NCI-H2081 treated with DMSO at 0.1 percent for 48 hours (cell line): Measurements from ENCODE around the gene GALNT1.
A peak's percentile ranks its signal among the peaks of the same experiment; 100 is the strongest.

Experiments used
- DNase-seq: peaks from one replicate; lab custom pipeline; 2025; lab: John Stamatoyannopoulos, UW

GALNT1 gene

DNA sequence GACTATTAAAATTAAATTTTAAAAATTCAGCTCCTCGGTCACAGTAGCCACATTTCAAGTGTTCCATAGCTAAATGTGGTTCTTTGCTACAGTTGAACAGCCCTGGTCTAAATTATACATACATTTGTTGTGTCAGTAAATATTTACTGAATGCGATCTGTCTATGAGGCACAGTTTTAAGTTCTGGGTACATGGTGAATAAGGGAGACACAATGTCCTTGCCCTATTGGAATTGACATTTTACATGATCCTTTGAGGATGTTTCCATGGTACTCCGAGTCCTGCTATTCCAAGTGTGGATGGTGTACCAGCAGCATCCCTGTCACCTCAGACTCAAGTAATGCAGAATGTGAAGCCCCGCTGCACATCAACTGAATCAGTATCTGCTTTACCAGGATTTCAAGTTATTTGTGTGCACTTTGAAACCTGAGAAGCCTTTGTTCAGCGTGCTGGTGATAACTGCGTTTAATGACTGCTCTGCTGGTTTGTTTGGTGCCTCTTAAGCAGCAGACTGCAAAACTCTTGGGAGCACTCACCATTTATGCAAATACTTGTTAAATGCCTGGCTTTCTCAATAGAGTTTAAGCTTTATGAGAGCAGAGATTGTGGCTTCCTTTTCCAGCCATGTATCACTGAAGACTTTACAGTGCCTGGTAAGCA lies 1.5 kb downstream of the GALNT1 start:
- DNase-seq: no peak

GRCh38 chr18:35584735-35585134 lies 3.2 kb downstream of the GALNT1 start:
- no peak for DNase-seq

GRCh38 chr18:35585608-35586007 lies 4.1 kb downstream of the GALNT1 start:
- DNase-seq: no peak

DNA sequence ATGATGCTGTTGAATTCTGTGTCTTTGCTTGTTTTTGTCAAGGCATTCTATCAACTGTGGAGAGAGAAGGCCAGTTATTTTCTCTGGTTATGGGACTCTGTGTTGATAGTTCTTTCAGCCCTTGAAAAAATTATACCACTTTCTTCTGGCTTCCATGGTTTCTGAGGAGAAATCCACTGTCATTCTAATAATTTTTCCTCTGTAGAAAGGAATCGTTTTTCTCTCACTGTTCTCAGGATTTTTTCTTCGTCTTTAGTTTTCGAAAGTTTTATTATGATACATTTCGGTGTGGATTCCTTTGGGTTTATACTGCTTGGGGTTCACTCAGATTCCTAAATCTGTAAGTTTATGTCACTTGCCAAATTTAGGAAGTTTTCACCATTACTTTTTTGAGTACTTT lies 6.6 kb downstream of the GALNT1 start:
- no peak for DNase-seq

DNA sequence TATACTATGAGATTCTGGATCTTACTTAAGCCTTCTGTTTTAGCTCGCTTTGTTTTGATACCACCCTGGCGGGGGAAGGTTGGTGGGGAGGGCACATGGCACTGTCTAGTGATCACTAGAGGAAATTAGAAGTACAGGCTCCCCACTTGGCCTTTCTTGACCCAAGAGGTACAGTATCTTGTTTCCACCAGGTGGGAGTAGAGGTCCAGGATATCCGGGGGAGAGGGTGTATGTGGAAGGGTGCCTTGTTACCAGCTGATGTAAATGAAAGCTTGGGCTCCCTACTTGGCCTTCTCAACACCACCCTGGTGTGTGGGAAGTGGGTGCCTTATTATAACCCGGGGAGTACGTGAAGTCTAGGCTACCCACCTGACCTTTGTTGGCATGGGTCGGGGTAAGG lies 7.5 kb downstream of the GALNT1 start:
- no peak for DNase-seq

DNA sequence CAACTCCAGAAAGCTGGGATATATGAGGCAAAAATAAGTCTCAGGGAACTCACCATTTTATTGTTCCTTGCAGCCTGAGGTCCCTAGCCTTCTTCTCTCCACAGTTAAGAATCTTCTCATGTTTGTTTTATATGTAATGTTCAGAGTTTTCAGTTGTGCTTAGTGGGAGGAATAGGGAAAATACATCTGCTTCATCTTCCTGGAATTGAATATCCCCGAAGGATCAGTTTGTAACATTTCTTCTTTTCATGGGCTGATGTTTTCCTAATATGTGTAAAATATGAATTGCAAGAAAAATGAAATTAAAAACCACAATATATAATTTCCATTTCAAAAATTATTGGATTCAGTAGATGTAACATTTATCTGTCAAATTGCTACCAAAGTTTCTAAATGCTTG lies 8.0 kb downstream of the GALNT1 start:
- DNase-seq: no peak

- DNase-seq: no peak
Observed at GRCh38 chr18:35590935-35591334, 9.4 kb downstream of the GALNT1 start.

DNA sequence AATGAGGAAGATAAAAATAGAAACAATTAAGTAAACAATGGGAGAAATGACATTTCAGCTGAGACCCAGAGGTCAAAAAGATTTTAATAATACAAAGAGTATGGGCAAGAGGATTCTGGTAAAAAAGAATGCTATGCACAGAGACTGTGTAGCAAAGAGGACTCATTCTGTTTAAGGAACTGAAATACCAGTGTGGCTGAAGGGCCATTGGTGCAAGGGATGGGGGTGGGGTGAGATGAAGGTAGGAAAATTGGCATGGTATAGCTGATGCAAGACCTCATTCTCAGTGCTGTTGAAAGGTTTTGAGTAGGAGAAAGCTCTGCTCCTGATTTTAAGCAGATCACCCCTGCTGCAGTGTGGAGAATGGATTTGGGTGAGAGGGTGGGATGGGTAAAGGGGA lies 10.8 kb downstream of the GALNT1 start:
- no peak for DNase-seq

GRCh38 chr18:35593859-35594258 lies 12.3 kb downstream of the GALNT1 start:
- DNase-seq: no peak

GRCh38 chr18:35597758-35598157 lies 16.2 kb downstream of the GALNT1 start:
- no peak for DNase-seq

GRCh38 chr18:35602193-35602820 lies 20.8 kb downstream of the GALNT1 start:
- no peak for DNase-seq

- DNase-seq: no peak
Observed at GRCh38 chr18:35603008-35603407, 21.5 kb downstream of the GALNT1 start.

GRCh38 chr18:35603528-35603927 lies 22.0 kb downstream of the GALNT1 start:
- no peak for DNase-seq

GRCh38 chr18:35604369-35604768 lies 22.8 kb downstream of the GALNT1 start:
- DNase-seq: no peak

DNA sequence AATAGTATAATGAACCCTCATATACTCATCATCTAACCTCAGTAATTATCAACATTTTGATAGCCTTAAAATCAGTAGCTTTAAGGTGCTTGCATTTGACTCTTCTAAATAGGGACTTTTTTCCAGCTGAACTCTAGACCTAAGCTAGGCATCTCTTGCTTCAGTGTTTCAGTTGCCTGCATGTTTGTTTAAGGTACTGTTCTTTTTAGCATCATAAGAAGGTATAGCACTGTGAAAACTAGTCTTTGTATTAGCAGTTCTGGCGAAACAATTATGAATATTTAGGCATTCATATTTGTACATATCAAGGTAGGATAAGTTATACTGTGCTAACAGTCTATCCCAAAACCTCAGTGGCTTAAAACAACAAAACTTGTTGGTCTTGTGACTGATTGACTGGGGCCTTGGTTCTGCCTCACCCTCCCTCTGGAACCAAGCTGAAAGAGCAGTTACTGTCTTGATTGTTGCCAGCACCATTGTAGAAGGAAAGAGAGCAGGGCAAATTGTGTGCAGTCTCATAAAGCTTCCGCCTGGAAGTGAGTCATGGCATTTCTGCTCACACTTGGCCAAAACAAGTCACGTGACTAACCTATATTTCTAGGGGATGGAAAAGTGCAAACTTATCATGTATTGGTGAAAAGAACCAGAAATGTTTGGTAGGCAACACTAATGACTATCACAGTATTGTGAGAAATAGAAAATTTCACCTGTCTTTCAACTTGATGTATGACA lies 24.3 kb downstream of the GALNT1 start:
- no peak for DNase-seq

DNA sequence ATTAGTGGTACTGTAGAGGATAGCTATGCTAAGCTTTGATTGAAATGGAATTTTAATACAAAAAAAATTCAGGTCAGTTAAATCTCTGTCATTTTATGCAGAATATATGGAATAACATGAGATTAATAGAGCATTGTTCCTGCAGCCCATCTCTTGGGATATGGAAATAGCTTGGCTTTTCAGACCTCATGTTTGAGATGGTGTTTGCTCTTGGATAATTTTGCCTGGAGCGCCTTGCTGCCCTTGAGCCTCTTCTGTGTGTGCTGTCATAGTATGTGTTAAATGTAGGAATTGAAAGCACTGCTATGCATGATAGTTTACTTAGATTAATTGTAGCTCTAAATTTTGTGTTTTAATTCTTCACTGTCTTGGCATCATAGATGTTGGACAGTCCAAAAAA lies 27.7 kb downstream of the GALNT1 start:
- no peak for DNase-seq

DNA sequence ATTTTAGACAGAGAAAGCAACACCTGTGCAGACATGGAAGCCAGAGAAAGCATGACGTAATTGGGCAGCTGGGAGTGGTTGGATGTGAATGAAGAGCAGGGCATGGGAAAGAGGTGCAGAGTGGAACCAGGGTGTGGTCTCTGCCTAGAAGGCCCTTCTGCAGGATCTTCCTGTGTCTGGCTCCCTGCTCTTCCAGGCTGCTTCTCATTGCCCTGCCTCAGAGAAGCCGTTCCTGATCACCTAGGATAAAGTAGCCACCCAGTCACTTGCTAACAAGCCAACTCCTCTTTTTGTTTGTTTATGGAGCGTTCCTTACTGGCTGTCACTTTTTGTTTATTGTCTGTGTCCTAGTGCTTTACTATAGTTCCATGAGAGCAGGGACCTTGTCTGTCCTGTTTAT lies 28.5 kb downstream of the GALNT1 start:
- DNase-seq: peak; percentile 4

GRCh38 chr18:35610724-35611123 lies 29.2 kb downstream of the GALNT1 start:
- DNase-seq: no peak

- no peak for DNase-seq
Observed at GRCh38 chr18:35611518-35611917, 30.0 kb downstream of the GALNT1 start.

- DNase-seq: no peak
Observed at GRCh38 chr18:35616074-35616473, 34.5 kb downstream of the GALNT1 start.

- DNase-seq: no peak
Observed at GRCh38 chr18:35616664-35617423, 35.3 kb downstream of the GALNT1 start.

DNA sequence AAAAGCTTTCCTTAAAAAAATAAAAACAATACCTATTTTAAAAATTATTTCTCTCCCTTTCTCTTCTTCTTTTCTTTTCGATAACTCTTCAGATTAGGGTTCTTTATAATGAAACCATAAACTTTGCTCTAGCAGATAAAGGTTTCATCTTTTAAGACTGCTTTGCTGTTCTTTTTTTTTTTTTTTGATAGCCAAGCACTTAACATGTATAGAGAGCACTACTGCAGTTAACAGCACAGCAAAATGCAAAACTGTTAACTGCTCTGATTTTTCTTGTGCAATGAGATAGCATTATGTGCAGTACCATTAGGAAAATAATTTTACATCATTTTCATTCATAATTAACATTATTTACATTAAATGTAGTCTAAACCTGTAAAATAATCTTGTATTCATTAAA lies 36.3 kb downstream of the GALNT1 start:
- no peak for DNase-seq

- no peak for DNase-seq
Observed at GRCh38 chr18:35618289-35618688, 36.7 kb downstream of the GALNT1 start.
